ENCODE data around the gene ITGB2.
A peak's percentile ranks its signal among the peaks of the same experiment; 100 is the strongest.

The ITGB2 gene

GRCh38 chr21:44866780-44867179 is 53.9 kb downstream of the ITGB2 start:
- DNase-seq, result peak; percentile 68

- no peak for DNase-seq
Observed at GRCh38 chr21:44865561-44866280, 55.0 kb downstream of the ITGB2 start.

DNA sequence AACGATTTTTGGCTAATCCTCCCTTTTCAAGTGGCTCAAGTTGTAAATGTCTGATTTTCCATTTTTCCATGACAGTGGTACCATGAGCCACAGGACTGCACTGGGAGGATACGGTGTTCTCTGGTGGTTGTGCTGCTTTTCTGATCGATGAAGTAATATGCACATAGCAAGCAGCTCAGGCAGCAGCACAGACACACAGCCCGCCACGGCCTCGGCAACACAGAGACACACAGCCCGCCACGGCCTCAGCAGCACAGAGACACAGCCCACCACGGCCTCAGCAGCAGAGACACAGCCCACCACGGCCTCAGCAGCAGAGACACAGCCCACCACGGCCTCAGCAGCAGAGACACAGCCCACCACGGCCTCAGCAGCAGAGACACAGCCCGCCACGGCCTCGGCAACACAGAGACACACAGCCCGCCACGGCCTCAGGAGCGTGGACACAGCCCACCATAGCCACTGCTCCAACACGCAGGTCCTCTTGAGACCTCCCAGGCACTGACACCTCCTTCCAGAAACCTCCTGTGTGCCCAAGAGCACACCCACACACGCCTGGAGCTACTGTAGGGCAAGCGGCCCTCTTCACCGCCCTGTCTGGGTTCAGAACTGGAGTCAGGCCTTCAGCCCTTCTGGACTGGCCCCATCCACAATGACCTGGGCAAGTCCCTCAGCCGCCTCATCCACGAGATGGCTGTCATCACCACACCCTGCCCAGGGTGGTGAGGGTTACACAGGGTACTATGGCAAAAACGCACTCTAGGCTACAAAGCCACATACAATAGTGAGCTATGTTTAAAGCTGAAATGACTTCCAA is 57.6 kb downstream of the ITGB2 start:
- DNase-seq, result no peak

- DNase-seq, result no peak
Observed at GRCh38 chr21:44858791-44859190, 61.9 kb downstream of the ITGB2 start.

- DNase-seq, result no peak
Observed at GRCh38 chr21:44858291-44858690, 62.4 kb downstream of the ITGB2 start.

DNA sequence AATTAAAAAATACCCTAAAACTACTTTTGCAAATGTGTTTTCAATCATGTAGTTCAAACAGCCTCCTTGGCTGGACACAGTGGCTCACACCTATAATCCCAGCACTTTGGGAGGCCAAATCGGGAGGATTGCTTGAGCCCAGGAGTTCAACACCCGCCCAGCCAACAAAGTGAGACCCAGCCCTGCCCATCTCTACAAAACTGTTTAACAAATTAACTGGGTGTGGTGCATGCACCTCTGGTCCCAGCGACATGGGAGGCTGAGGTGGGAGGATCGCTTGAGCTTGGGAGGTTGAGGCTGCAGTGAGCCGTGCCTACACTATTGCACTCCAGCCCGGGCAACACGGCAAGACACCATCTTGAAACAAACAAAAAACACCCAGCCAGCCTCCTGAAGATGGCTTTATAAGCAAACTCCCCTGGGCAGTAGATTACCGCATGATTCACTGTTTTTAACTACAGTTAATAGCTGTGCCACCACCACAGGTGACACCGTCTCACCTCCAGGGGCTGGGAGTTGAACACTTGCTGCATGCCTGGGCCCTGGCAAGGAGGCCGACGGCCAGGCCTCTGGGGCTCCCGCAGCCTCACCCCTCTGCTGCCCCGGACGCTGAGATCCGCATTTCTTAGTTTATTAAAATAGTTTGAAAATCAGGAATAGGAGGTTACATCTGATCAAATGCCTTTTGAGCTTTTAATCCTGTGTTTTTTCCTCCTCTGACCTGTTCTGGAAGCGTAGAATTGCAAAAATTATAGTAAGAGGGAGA is 63.4 kb downstream of the ITGB2 start:
- no peak for DNase-seq

DNA sequence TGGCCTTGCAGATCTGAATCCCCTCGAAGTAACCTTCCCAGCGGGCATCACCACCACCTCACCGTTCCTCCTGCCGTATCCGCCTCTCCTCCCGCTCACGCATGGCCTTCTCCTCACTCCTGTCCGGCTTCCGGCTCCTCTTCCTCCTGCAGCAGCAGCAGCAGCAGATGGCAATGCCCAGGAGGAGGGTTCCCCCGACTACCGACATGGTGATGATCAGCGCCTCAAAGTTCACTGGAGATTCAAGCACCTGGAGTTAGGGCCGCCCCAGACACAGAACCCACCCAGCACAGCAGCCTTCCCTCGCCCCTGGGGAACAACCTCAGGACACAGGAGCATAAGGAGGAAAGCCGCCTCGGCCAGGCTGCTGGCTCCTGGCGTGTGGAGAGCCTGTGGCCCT is 64.6 kb downstream of the ITGB2 start:
- DNase-seq, result no peak

- DNase-seq, result no peak
Observed at GRCh38 chr21:44855572-44855971, 65.1 kb downstream of the ITGB2 start.

GRCh38 chr21:44854664-44855446 is 65.8 kb downstream of the ITGB2 start:
- DNase-seq, result no peak

- no peak for DNase-seq
Observed at GRCh38 chr21:44854391-44854663, 66.4 kb downstream of the ITGB2 start.

DNA sequence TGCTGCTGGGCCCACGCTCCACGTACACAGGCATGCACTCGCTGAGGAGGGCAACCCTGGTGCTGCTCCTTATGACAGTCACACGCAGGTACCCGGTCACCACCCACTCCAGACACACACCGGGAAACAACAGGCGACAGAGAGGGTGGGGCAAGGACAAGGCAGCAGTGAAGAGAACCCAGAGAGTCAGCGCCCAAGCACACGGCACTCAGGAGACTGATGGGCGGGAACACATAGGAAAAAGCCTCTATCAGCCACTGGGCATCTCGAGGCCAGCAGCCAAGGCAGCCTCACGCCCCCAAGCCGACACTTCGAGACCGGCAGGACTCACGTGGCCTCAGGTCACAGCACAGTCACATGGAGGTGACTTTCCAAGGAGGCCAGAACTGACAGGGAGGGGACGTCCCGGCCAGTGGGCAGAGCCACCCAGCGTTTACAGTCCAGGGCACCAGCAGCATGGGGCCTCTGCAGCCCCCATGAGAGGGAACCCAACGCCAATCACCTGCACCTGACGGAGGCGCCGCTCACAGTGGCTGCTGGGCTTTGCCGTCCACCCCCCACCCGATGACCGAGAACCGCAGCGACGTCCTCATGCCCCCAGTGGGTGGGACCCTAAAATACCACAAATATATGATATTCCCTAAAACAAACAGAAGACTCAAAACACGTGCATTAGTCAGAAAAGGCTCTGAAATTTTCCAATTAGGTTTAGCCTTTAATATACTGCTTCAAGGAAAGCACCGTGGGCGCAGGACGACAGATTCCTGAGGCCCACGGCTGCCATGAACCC is 66.9 kb downstream of the ITGB2 start:
- DNase-seq, result no peak

DNA sequence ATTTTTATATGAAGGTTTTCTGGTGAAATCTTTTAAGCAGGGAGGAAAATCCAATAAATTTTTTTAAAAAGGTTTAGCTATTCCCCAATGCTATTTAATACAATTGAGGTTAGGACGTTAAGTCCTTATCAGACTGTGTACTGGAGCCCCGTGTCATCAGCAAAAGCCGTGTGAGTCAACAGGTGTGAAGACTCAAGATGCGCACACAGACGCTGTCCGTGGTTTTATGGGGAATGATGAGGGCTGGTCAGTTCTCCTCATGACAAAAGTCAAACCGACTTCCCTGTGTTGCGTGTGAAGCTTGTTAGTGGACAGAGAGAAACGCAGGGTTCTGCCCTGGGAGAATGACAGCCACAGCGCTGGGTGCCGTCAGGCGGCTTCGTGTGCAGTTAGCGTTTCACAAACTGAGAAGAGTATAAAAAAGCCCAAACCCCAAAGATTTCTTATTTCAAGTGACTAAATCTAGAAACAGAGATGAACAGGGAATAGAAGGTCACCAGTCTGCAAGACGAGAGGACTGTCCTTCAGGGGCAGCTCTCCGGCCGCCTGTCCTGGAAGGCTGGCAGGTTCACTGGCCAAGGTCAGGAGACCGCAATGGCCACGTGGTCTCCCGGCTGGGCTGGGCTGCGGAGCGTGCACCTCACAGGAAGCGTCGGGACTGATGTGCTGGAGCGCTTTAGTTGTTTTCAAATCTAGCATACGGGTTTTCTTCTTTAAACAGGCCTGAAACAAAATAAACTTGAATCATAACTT is 69.6 kb downstream of the ITGB2 start:
- DNase-seq, result no peak

- no peak for DNase-seq
Observed at GRCh38 chr21:44850208-44850800, 70.4 kb downstream of the ITGB2 start.

GRCh38 chr21:44849616-44850130 is 71.0 kb downstream of the ITGB2 start:
- no peak for DNase-seq

- DNase-seq, result no peak
Observed at GRCh38 chr21:44848821-44849521, 71.7 kb downstream of the ITGB2 start.

DNA sequence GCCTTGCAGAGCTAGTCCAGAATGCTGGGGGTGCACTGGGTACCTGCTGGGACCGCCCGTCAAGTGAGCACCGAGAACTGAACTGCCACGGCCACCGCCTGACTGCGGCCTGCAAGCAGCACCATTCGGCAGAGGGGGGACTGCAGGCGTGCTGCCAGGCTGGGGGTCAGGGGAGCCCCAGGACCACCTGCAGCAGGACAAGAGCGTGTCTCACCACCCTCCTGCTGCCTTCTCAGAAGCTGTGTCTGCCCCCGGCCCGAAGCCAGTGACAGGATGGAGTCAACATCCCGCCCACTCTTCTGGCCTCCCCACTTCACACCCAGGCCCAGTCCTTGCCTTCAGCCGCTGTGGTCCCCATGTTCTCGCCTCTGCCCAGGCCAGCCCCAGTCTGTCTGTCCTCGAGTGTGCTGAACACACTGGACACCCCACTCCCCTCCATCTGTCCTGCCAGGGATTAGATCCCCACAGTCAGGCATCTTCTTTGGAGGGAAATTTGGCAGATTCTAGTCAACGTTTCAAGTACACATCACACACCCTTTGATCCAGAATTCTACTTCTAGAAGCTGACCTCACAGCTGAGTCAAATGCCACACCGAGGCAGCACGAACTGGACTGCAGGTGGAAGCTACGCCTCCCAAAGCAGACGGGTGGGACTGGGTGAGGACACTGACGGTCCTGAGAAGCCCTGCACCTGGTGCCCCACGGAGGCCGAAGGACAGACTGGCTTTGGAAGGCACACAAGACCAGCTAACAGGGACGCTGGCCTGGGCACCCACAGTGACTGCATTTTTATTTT is 73.2 kb downstream of the ITGB2 start:
- no peak for DNase-seq

GRCh38 chr21:44846485-44847260 is 74.0 kb downstream of the ITGB2 start:
- no peak for DNase-seq

DNA sequence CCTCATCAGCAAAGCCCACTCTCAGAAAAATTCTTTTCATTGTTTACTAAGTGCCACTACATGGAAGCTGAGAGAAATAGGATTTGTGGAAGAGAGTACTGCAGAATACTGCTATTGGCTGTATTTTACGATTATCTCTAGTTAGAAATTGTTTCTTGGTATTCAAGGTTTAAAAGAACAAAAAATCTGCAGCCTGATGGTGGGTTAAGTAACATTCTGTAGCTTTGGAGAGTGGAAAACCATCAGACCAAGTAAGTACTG is 74.5 kb downstream of the ITGB2 start:
- no peak for DNase-seq

All from fibroblast of skin of scalp (primary cell).